ENCODE data around the gene NADSYN1.

Gene NADSYN1

DNA sequence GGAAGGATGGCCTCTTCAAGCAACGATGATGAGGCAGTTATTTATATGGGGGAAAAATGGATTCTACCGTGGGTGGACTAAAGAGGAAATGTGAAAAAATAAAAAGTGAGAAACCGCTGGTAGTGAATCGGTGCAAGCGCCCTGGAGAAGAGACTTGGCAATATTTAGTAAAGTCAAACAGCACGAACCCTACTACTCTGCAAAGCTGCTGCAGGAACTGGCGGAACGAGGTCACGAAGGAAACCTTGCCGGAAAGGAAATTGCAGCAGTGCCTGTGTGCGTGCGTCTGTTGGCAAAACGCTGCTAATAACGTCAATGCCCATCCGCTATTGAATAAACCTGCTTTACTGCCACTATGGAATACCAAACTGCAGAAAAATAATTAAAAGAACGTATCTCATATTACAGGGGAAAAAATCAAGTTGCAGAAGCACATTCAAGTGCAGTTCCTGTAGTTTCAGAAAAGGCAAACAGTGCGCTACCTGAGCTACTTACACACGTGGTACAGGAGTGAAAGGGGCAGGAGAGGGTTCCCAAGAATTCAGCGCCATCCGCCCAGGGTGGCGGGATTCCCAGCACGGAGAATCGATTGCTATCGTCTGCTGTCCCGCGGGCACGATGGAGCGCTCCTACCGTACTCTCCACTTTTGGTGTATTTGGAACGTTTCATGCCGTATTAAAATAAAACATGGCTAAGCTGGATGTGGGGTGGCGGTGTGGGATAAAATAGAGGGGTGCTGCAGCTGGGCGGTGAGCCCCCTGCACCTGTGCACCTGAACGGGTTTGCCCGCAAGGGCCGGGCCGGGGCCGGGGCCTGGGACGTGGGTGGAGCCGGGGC, 585 bp upstream of the NADSYN1 start:
- DNase-seq = peak; percentile 90

DNA sequence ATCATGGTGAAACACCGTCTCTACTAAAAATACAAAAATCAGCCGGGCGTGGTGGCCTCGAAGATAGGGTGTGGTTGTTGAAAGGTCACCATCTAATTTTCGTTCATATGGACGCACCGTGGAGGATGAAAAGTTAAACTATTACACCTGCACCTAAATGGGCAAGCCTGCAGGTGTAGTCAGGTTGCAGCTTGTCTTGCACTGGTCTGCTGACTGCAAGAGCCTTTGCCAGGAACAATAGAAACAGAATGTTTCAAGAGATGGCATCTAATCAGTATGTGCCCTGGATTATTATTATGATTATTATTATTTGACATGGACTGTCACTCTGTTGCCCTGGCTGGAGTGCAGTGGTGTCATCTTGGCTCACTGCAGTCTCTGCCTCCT, 908 bp downstream of the NADSYN1 start:
- DNase-seq = no peak

DNA sequence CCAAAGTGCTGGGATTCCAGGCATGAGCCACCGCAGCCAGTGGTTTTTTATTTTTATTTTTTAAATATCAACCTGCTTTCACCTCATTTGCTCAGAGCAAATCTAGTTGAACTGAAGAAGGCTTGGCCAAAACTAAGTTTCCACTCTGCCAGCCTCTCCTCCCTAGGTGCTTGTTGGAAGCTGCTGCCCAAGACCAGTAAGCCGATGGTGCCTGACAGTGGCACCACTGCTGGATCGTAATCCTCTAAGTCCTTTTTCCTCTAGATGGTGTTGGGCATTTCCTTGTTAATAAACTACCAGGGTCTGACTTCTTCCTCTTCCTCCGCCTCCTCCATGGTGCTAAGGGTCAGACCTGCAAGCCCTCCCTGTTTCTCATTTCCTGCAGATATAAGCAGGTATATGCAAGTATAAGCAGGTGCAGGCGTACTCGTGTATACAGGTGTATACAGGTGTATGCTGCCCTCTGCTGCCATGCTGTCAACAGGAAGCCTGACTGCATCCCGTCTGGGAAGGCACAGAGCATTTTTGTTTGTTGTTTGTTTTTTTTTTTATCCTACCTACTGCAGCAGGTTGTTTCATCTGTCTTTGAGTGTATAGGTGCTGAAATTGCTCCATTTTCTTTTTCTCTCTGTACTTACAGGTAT, 1.6 kb downstream of the NADSYN1 start:
- DNase-seq = peak; percentile 11

DNA sequence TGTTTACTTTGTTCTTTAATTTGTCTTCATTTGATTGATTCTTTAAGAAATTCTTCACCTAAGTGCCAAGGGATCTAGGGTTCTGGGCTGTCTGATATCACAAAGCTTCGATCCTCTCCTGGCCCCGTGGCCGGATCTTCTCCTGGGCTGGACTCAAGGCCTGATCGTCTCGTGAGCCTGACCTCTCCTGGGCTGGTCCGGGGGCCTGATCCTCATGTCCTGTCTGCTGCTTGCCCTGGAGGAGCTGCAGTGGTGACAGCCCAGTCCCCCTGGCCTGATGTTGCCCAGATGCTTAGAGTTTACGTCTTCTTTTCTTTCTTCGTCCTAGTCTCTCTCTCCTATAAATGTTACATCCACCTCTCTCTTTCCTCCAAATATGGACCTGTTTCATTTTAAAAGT, 3.3 kb downstream of the NADSYN1 start:
- DNase-seq = no peak

DNA sequence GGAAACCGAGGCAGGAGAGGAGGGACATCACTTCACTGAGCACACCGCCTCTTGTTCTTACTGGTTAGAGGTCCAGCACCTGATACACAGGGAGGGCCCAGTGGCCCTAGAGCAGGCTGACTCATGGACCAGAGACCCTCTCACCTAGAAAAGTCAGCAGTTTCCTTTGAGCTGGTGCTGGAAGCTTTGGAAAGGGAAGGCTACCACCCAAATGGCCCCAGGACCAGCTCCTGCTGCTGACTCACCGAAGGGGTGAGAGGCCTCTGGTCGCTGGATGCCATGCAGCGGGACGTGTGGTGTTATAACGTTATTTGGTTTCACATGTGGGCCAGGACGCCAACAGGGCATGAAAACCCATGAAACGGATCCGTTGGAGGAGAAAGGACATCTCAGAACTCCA, 3.8 kb downstream of the NADSYN1 start:
- DNase-seq = no peak

DNA sequence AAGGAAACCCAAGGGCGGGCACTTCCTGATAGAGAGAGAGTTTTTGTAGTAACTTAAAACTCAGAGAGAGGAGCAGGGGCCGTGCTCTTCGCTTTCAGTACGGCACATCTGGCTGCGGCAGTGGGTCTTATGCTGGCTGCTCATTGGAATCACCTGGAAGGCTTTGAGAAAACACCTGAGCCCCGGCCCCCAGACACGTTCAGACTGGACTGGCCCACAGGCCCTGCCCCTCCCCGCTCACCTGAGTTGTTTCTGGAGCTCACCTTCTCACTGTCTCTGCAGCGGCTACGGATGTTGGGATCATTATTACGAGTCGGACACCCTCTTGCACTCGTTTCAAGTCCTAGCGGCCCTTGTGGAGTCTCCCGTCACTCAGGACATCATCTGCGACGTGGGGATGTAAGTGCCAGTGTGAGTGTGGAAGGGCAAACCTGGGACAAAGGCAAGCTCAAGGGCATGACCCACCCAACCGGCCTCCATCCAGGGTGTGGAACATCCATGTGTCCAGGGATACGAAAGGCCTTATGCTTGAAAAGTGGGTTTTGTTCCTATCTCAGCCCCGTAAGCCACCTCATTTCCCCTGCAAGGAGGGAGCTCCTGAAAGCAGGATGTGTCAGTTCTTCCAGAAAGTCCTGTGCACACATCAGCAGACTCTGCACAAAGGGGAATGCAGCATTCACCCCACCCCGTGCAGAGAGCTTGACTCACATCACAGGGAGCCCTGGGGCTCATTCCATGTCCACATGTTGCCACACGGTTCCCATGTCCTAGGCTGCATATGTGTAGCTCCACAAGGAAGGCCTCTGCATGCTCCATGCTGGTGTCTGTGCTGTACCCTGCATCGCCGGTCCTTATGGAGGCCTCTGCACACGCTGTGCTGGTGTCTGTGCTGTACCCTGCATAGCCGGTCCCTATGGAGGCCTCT, 5.4 kb downstream of the NADSYN1 start:
- no peak for DNase-seq

DNA sequence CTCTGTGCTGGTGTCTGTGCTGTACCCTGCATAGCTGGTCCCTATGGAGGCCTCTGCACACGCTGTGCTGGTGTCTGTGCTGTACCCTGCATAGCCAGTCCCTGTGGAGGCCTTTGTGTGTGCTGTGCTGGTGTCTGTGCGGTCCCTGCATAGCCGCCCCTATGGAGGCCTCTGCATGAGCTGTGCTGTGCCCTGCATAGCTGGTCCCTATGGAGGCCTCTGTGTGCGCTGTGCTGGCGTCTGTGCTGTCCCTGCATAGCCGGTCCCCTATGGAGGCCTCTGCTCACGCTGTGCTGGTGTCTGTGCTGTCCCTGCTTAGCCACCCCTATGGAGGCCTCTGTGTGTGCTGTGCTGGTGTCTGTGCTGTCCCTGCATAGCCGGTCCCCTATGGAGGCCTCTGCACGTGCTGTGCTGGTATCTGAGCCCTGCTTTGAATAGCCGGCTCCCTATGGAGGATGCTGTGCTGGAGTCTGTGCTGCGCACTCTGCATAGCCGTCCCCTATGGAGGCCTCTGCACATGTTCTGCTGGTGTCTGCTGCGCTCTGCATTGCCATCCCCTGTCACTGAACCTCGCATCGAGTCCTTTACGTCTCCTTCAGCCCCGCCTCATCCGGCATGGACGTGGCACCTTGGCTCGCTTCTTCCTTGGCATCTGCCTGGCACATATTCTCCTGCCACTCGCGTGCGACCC, 6.2 kb downstream of the NADSYN1 start:
- no peak for DNase-seq

DNA sequence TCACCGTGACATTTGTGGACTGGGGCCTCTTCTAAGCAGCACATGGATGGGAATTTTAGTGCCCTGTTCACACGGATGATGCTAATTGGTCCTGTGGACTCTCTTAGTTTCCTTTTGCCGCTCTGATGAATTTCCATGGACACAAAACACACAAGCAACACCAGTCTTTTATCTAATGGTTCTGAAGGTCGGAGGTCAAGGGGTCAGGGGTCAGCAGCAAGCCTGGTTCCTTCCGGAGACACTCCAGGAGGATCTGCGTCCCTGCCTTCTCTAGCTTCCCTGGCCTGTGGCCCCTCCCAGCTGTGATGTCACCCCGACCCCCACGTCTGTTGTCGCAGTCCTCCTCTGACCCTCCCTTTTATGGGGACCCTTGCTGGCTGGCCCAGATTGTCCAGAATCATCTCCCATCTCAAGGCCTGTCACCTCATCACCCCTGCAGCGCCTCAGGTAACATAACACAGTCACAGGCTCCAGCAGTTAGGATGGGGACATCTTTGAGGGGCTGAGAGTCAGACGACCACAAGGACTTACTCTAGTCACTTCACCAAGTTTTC, 6.8 kb downstream of the NADSYN1 start:
- DNase-seq = no peak

DNA sequence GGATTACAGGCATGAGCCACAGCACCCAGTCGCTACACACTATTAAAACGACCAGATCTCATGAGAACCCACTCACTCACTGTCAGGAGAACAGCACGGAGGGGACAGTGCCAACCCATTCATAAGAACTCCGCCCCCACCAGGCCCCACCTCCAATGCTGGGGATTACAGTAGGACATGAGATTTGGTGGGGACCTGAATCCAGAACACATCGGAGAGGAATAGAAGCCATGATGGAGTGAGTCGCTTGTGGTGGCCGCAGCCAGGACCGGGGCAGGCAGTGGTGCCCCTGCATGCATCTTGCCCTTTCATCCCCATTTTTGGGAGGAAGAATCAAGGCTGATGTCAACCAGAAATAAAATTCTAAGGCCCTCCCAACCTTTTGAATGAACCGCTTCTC, 8.7 kb downstream of the NADSYN1 start:
- no peak for DNase-seq

DNA sequence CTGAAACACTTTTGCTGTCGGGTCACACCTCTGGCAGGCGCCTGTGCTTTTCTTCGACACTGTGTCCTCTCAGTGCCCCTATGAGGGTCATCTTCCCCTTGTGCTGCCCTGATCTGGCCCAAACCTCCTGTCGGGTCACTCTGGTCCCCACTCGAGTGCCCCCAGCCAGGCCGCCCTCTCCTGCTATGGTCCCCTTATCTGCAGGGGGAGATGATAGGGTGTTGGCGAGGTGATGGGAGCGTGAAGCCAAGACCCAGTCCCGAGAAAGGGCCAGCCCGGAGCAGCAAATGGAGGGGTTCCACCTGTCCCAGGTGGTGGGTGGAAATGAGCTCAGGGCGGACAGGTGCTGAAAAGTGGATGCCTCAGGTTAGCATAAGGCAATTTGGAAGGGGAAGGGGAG, 9.7 kb downstream of the NADSYN1 start:
- DNase-seq = no peak

DNA sequence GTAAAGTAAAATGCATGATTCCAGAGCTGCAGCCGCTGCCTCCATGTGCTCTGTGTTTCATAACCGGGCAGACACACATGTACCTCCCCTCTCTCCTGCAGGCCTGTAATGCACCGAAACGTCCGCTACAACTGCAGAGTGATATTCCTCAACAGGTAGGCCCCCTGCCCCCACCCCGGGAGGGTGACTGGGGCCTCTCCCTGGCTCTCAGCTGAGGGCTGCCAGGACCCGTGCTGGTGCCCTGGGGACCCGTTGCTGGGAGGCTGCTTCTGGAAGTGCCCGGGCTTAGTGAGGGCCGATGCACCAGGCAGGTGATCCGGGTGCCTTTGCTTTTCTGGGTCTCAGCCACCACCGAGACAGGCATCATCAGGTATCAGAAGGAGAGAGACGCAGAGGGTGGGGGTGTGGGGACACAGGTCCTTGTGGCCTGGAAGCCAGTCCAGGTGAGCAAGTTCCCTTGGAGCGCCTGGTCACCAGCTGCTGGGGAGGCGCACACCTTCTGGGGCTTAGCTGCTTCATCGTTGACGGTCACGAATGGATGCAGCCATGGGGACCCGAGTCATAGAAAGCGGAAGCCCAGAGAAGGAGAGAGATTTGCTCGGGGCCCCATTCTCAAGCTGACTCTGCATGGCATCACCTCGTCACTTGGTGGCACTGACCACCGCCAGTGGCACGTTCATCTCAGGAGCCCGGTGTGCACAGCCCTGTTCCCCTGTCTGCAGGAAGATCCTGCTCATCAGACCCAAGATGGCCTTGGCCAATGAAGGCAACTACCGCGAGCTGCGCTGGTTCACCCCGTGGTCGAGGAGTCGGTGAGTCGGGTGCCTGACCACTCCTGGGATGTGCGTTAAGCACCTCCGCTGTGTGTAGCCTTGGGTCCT, 10.6 kb downstream of the NADSYN1 start:
- DNase-seq = no peak

DNA sequence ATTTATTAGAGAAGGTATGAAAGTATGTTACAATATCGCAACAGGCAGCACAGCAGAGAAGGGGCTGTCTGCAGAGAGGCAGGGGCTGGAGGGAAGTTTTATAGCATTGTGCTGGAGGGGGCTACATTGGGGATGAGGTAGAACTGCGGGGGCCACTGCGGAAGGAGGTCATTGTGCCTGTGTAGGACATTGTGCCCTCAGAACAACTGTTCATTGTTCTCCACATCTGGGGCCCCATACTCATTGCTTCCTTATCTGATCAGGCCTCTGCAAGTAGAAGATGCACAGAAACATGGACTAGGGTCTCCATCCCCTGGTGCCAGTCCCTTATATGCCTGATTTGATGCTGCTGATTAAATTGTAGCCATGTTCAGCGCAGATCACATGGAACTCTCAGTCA, 12.1 kb downstream of the NADSYN1 start:
- DNase-seq = no peak

DNA sequence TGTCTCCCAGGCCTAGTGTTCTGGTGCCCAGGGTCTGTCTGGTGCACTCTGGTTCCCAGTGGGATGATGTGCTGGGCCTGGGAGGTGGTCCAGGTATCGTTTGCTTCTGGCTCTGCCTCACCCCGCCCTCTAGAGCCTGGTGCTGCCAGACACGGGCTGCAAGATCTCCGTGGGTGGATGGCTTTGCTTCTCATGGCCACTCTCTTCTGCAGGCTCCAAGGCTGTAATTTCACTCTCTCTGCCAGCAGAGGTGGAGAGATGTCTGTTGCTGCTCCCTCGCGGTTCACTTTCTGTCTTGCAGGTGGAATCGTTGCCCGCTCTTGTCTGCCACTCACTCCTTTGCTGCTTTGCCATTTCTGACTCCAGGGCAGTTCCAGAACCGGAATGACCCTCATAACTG, 13.4 kb downstream of the NADSYN1 start:
- no peak for DNase-seq

DNA sequence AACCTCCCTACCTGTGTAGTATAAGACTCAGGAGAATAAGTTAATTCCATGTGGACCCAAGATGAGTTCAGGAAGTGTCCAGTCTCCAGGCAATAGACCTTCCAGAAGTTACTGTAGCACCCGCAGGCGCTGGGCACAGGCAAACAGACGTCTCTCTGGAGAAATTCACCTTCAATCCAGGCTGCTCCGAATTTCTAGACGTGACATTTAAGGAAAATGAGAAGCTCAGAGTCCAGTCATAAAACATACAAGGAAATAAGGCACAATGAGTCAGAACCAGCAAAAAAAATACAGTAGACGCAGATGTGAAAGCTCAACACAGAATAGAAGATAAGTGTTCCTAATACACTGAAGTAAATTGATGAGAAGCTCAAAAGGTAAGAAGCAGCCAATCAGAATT, 14.2 kb downstream of the NADSYN1 start:
- no peak for DNase-seq

DNA sequence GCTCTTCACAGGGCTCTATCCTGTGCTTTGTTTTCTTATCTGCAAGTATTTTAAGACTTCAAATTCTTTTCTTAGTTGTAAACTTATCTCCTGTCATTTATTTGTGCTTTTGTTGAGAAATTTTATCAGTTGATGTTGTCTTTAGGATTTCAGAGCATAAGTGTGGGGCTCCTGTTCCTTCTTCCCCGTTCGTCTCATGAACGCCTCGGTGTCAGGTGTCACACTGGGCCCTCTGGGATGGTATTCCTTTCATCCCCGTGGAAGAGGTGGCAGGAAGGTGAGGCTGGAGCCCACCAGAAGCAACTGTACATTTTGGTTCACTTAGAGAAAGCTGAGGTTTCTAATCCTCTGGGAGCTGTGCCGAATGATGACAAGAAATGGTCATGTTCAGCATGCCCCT, 17.9 kb downstream of the NADSYN1 start:
- peak; percentile 66 for DNase-seq

DNA sequence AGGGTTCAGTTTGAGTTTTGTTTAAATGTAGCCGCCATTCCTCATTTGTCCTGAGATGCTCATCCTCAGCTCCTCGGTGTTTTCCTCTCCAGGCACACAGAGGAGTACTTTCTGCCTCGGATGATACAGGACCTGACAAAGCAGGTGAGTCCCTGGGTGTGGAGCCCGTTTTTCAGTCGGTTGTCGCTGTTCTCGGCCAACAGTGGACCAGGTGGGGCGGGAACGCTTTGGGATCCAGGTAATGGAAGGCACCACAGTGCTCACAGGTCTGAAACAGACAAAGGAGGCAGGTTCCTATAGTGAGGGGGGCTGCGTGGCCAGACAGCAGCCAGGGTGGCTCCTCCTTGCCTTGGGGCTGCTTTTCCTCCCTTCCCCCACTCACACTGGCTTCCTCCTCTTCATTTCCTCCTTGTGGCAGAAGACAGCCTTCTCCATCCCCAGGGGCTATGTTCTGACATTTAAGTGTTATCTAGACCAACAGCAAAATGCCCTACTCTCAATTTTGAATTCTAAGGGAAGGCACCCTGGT, 19.4 kb downstream of the NADSYN1 start:
- DNase-seq = no peak

DNA sequence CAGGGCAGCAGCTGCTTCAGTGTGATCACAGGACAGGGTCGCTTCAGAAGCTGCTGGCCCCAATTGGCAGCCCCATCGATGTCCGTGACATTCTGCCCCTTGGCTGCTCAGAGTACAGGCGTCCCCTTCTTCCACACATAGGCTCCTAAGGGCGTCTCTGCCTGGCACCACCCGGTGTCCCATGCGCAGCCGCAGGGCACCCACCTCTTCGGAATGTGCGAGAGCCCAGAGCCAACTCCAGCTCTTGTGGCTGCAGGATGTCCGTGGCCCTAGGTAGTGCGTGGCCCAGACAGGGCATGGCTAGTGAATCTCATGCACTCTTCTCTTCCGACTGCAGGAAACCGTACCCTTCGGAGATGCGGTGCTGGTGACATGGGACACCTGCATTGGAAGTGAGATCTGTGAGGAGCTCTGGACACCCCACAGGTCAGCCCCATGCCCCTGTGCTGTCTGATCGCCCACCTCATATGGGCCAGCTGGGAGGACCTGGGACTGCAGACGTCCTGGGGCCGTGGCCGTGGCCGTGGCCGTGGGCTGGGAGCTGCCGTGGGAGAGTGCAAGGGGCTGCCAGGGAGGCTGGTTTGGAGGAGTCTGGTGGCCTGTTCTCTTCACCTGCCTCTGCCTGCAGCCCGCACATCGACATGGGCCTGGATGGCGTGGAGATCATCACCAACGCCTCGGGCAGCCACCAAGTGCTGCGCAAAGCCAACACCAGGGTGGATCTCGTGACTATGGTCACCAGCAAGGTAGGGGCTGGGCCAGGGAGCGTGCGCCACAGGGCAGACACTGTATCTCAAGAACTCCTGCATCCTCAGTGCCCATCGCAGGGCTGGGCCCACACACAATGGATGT, 20.2 kb downstream of the NADSYN1 start:
- no peak for DNase-seq

DNA sequence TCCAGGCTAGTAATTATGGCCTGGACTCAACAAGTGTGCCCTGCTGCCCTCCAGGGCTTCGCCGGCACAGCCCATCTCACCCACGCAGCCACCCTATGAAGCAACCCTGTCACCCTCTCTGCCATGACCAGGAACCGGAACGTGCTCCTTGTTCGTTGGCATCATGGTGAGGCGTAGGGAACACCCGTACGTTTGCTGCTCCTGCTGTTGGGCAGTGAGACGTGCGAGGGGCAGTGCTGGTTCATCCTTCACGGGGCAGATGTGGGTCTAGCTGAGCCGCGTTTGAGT, 20.7 kb downstream of the NADSYN1 start:
- DNase-seq = no peak

DNA sequence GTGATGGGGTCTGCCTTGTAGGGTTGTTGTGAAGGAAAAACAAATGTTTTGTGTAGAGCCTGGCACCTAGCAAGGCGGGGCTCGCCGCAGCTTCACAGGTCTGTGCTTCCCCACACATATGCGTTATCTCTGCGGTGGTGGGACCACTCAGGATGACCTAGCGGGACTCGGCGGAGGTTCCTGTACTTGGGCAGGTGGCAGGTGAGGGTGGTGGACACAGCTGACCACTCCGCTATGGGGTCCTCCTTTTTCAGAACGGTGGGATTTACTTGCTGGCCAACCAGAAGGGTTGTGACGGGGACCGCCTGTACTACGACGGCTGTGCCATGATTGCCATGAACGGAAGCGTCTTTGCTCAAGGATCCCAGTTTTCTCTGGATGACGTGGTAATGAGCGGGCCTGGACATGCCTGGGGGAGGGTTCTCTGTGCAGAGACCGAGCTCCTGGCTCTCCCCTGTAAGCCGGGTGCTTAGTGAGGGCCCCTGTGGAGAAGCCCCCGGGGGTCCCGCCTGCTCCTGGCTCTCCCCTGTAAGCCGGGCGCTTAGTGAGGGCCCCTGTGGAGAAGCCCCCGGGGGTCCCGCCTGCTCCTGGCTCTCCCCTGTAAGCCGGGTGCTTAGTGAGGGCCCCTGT, 21.3 kb downstream of the NADSYN1 start:
- no peak for DNase-seq

Measured in NCI-H2171 treated with DMSO at 0.1 percent for 48 hours (cell line).